Liver (tissue), 9 donors: ENCODE data around the gene ADGRV1. TPM values are rescaled to one million over a fixed set of nuclear protein-coding genes. Genes with fewer than 3 reads are reported as not detected.

Experiments
- DNase-seq: peaks from one replicate; pipeline ENCODE4 v3.0.0-alpha.2; 2017; ENCODE audit warnings: low spot score
- H3K27ac ChIP-seq, 2 donors: one replicate each; pipeline ENCODE4 v1.7.0; 2013; ENCODE audit warnings: inconsistent platforms in 2 of 2, low read length in 2 of 2, control low read depth in 1 of 2, low read depth in 1 of 2, mild to moderate bottlenecking in 1 of 2
- H3K27me3 ChIP-seq, 4 donors: one replicate each; pipeline versions ENCODE4 v1.6.1 to v1.7.0; 2013; ENCODE audit warnings: low read length in 3 of 4, inconsistent platforms in 1 of 4, mild to moderate bottlenecking in 1 of 4, moderate library complexity in 1 of 4; ENCODE audit not compliant: control insufficient read depth in 4 of 4, insufficient read depth in 4 of 4
- H3K36me3 ChIP-seq, 4 donors: one replicate each; pipeline versions ENCODE4 v1.6.1 to v1.7.0; 2013; ENCODE audit warnings: low read length in 3 of 4, mild to moderate bottlenecking in 3 of 4, low read depth in 1 of 4, moderate library complexity in 1 of 4; ENCODE audit not compliant: control insufficient read depth in 4 of 4, insufficient read depth in 3 of 4
- H3K4me1 ChIP-seq, 4 donors: one replicate each; pipeline versions ENCODE4 v1.6.1 to v1.7.0; 2013; ENCODE audit warnings: low read length in 3 of 4, mild to moderate bottlenecking in 3 of 4, moderate library complexity in 1 of 4; ENCODE audit not compliant: control insufficient read depth in 4 of 4, insufficient read depth in 4 of 4
- H3K4me3 ChIP-seq, 3 donors: one replicate each; pipeline versions ENCODE4 v1.6.1 to v1.7.0; 2013; ENCODE audit warnings: low read length in 3 of 3, control low read depth in 1 of 3, low read depth in 1 of 3, mild to moderate bottlenecking in 1 of 3
- H3K9ac ChIP-seq, 2 donors: one replicate each; pipeline ENCODE4 v1.7.0; 2013; ENCODE audit warnings: low read length in 2 of 2, mild to moderate bottlenecking in 2 of 2, moderate library complexity in 2 of 2, control low read depth in 1 of 2, low read depth in 1 of 2
- H3K9me3 ChIP-seq, 4 donors: one replicate each; pipeline versions ENCODE4 v1.6.1 to v1.7.0; 2013; ENCODE audit warnings: low read length in 3 of 4; ENCODE audit not compliant: control insufficient read depth in 4 of 4
- ATF3 ChIP-seq: IDR thresholded peaks from 2 replicates; pipeline ENCODE4 v1.6.1; 2016; ENCODE audit warnings: antibody characterized with exemption
- CTCF ChIP-seq: fragments of 150-350 bp; IDR thresholded peaks from 2 replicates; pipeline ENCODE4 v1.5.1; 2017; ENCODE audit warnings: improper control_type of control experiment, low read depth, low read length; ENCODE audit not compliant: missing input control
- EGR1 ChIP-seq, 2 donors: IDR thresholded peaks; 2 replicates each; pipeline ENCODE4 v1.6.1; 2016 to 2018; ENCODE audit warnings: antibody characterized with exemption in 2 of 2, low read depth in 2 of 2
- FOXA1 ChIP-seq: IDR thresholded peaks from 2 replicates; pipeline ENCODE4 v1.6.1; 2016; ENCODE audit warnings: antibody characterized with exemption
- FOXA2 ChIP-seq: IDR thresholded peaks from 2 replicates; pipeline ENCODE4 v1.6.1; 2016; ENCODE audit warnings: antibody characterized with exemption
- HNF4A ChIP-seq, 2 donors: conservative IDR thresholded peaks; 2 replicates each; pipeline ENCODE4 v1.6.1; 2016; ENCODE audit warnings: antibody characterized with exemption in 2 of 2, mild to moderate bottlenecking in 2 of 2
- HNF4G ChIP-seq: IDR thresholded peaks from 2 replicates; pipeline ENCODE4 v1.6.1; 2016; ENCODE audit warnings: antibody characterized with exemption
- JUND ChIP-seq, 2 donors: IDR thresholded peaks; 2 replicates each; pipeline ENCODE4 v1.6.1; 2016; ENCODE audit warnings: antibody characterized with exemption in 2 of 2
- MAX ChIP-seq: IDR thresholded peaks from 2 replicates; pipeline ENCODE4 v1.6.1; 2016; ENCODE audit warnings: antibody characterized with exemption
- NR2F2 ChIP-seq: IDR thresholded peaks from 2 replicates; pipeline ENCODE4 v1.6.1; 2016; ENCODE audit warnings: antibody characterized with exemption
- RAD21 ChIP-seq, 2 donors: IDR thresholded peaks; 2 replicates each; pipeline ENCODE4 v1.6.1; 2016; ENCODE audit warnings: antibody characterized with exemption in 2 of 2, mild to moderate bottlenecking in 2 of 2
- REST ChIP-seq: IDR thresholded peaks from 2 replicates; pipeline ENCODE4 v1.6.1; 2016; ENCODE audit warnings: antibody characterized with exemption, mild to moderate bottlenecking
- RXRA ChIP-seq, 2 donors: IDR thresholded peaks; 2 replicates each; pipeline ENCODE4 v1.6.1; 2017 to 2018; ENCODE audit warnings: antibody characterized with exemption in 2 of 2, mild to moderate bottlenecking in 1 of 2
- SP1 ChIP-seq: IDR thresholded peaks from 2 replicates; pipeline ENCODE4 v1.6.1; 2018; ENCODE audit warnings: antibody characterized with exemption, mild to moderate bottlenecking
- YY1 ChIP-seq: IDR thresholded peaks from 2 replicates; pipeline ENCODE4 v1.6.1; 2016; ENCODE audit warnings: antibody characterized with exemption, mild to moderate bottlenecking
- ZBTB33 ChIP-seq: IDR thresholded peaks from 2 replicates; pipeline ENCODE4 v1.6.1; 2016; ENCODE audit warnings: antibody characterized with exemption
- WGBS: extraction: QIAGEN DNeasy Blood & Tissue Kit; methylation state at CpG from one replicate; pipeline ENCODE4 v1.1.7; 2013; 5-methylcytosine and 5-hydroxymethylcytosine counted together
- polyA plus RNA-seq, 2 donors: library from polyadenylated mRNA; stranded (reverse) in 1 of 2; unstranded in 1 of 2; fragments of 200-250 nt in 1 of 2; fragments of >200 nt in 1 of 2; fragmentation: Nextera tagmentation in 1 of 2; extraction: Ambion mirVana in 1 of 2; gene quantifications; one replicate each; pipeline versions ENCODE4 v1.2.1 to v1.2.3, GENCODE V29; 2013 to 2015
- total RNA-seq, 2 donors: library from RNA; depleted of rRNA; stranded (reverse); fragments of >200 nt; gene quantifications; one replicate each; pipeline ENCODE4 v1.2.3, GENCODE V29; 2014
- donor health status: healthy.
- donor health status: healthy.
- donor health status: healthy.
- donor health status: healthy.
- donor health status: healthy.

Gene ADGRV1
- total and polyA plus RNA-seq, 4 donors, result 5.1 to 15.5 (median 9.6) TPM

GRCh38 chr5:90981177-90981576 lies 422.6 kb downstream of the ADGRV1 start:
- Histone ChIP-seq H3K36me3 (no peaks in the 10 kb centered on the region), H3K4me1 (no peaks in the 10 kb centered on the region), H3K27ac (no peak overlapping the region), H3K4me3 (no peak overlapping the region), H3K9ac (no peak overlapping the region), H3K27me3 (no peaks in the 10 kb centered on the region), H3K9me3 (no peaks in the 10 kb centered on the region)
- WGBS, result 87% methylated on average over 5 of the region's 5 CpGs
- TF ChIP-seq EGR1 (IDR thresholded peaks at IDR 0.05; ENCODE audit: low read depth in 2 of 2), result no peak
- no peak for TF ChIP-seq HNF4A (conservative IDR thresholded peaks at IDR 0.05)
- no peak for TF ChIP-seq RAD21 (IDR thresholded peaks at IDR 0.05)
- TF ChIP-seq FOXA1, result no peak
- no peak for TF ChIP-seq JUND (IDR thresholded peaks at IDR 0.05)
- TF ChIP-seq CTCF, result no peak
- TF ChIP-seq SP1, result no peak
- no peak for TF ChIP-seq FOXA2
- DNase-seq, result no peak

- H3K4me3 ChIP-seq, result no peak overlapping the region
- no peak for DNase-seq
- H3K36me3 ChIP-seq, result no peaks in the 10 kb centered on the region
- TF ChIP-seq YY1, result no peak
- no peak for TF ChIP-seq ATF3
- TF ChIP-seq RAD21 (IDR thresholded peaks at IDR 0.05), result no peak
- TF ChIP-seq EGR1 (IDR thresholded peaks at IDR 0.05; ENCODE audit: low read depth in 2 of 2), result no peak
- TF ChIP-seq MAX, result no peak
- no peak for TF ChIP-seq ZBTB33
- TF ChIP-seq NR2F2, result no peak
- TF ChIP-seq HNF4G, result no peak
- TF ChIP-seq REST, result no peak
- no peak for TF ChIP-seq RXRA (IDR thresholded peaks at IDR 0.05)
- TF ChIP-seq HNF4A (conservative IDR thresholded peaks at IDR 0.05), result no peak
- no peak for TF ChIP-seq SP1
- 8% methylated on average over 1 of the region's 1 CpG for WGBS
- no peaks in the 10 kb centered on the region for H3K27me3 ChIP-seq
- H3K9ac ChIP-seq, result no peak overlapping the region
- no peaks in the 10 kb centered on the region for H3K4me1 ChIP-seq
- H3K27ac ChIP-seq, result no peak overlapping the region
- H3K9me3 ChIP-seq, result no peaks in the 10 kb centered on the region
Measured at GRCh38 chr5:90981821-90982220, 423.2 kb downstream of the ADGRV1 start.
